Body of pancreas (tissue), 4 donors: ENCODE results near the gene HOXD12.

Source experiments
- CTCF ChIP-seq, 7 experiments: fragments of 450-650 bp in 4 of 7; fragments of 200-600 bp in 3 of 7; sonication (generic) in 3 of 7; IDR thresholded peaks; one replicate each; pipeline ENCODE4 v1.5.1; 2016 to 2019; ENCODE audit warnings: antibody characterized with exemption in 7 of 7
- POLR2A ChIP-seq, 3 donors: fragments of 450-650 bp; IDR thresholded peaks; one replicate each; pipeline ENCODE4 v1.6.1; 2016; ENCODE audit warnings: antibody characterized with exemption in 3 of 3, mild to moderate bottlenecking in 2 of 3

DNA sequence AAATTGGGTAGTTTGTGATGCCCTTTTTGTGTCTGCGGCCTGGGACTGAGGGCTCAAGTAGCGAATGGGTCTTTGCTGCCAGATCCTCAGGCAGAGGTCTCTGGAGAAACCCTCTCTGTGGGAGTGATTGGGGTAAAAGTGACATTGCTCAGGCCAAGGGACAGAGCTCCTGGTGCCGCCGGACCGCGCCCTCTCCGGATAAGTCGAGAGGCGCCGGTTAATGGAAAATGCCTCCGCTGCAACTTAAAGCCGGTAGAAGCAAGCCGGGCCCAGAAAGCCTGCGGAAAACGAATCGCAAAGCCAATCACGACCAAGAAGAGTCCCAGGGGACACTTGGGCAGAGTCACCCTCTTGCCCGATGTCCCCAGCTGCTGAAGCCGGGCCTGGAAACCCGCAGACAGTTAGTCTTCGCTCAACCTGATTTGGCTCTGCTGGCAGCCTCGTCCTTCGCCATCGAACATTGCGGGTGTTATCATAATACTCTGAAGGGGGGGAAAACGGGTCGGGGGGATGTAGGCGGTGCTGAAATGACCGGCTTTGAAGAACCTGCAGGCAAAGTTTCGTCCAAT lies 352 bp upstream of the HOXD12 start:
- TF ChIP-seq CTCF (IDR thresholded peaks at IDR 0.05), result no peak
- no peak for TF ChIP-seq POLR2A (IDR thresholded peaks at IDR 0.05)
